KOPT-K1 (cell line): Measurements from ENCODE around the gene PIGL.
A peak's percentile ranks its signal among the peaks of the same experiment; 100 is the strongest.
"Not testable (repeated sequence)": the region's sequence is repeated elsewhere in the genome, so short reads cannot be mapped to it uniquely, and the experiment has no call there.

Experiments used
- H3K27ac ChIP-seq: fragments of 200-600 bp; sonication (generic); 2 replicates; pipeline ENCODE4 v1.5.1; 2016; ENCODE audit warnings: antibody characterized with exemption, mild to moderate bottlenecking, low read depth, low read length; ENCODE audit not compliant: poor library complexity, severe bottlenecking
- H3K36me3 ChIP-seq: fragments of 200-600 bp; sonication (generic); 2 replicates; pipeline ENCODE4 v1.5.1; 2017; ENCODE audit warnings: antibody characterized with exemption, mild to moderate bottlenecking, low read length, moderate library complexity; ENCODE audit not compliant: insufficient read depth
- H3K9me3 ChIP-seq: fragments of 200-600 bp; sonication (generic); 2 replicates; pipeline ENCODE4 v1.5.1; 2017; ENCODE audit warnings: antibody characterized with exemption, low read length, mild to moderate bottlenecking; ENCODE audit not compliant: insufficient read depth, poor library complexity, severe bottlenecking

The PIGL gene

DNA sequence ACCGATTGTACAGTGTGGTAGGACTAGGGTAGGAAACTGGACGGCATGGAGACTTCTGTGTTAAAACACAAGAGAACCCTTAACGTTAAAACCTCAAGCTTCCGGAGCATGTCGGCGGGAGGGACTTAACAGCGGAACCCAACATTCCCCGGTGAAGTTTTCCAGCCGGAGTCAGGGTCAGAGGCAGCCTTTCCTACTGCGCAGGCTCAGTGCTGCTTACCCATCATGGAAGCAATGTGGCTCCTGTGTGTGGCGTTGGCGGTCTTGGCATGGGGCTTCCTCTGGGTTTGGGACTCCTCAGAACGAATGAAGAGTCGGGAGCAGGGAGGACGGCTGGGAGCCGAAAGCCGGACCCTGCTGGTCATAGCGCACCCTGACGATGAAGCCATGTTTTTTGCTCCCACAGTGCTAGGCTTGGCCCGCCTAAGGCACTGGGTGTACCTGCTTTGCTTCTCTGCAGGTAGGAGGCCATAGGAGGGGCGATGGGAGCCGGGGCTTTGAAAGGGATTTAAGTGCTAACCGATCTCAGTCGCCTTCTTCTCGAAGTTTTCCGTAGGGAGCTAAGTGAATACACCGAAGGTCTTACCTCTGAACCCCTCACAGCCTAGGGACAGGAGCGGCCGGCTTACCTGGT lies at the start of gene PIGL:
Gene PIGL (plus strand): TSS at position 209 of the 634 bp plus-strand sequence. CDS start 17 bp downstream, at position 226.
- peaks cover 10% of the 10 kb centered on the region; the same call in 1 of the 2 replicates for H3K36me3 ChIP-seq
- H3K27ac ChIP-seq = peak within 1 kb of the TSS; percentile 95
- H3K9me3 ChIP-seq = no peaks in the 10 kb centered on the region

DNA sequence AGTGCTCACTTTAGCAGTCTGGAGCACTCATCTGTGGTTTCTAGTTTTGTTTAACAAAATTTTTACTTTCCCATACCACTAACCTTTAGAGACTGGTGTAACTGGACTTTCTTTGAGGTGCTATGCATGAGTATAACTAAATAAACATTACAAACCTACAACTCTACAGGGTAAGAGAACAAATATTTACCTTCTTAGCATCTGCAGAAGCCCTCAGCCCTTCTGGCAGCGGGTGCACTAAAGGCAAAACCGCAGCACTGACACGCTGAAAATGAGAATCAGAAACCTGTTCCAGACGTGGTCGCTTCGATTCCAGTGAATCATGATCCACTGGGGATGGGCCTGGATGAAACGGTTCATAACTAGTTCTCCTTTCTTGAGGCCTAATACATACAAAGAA lies 45.4 kb upstream of the PIGL start:
- Histone ChIP-seq H3K9me3 (no peaks in the 10 kb centered on the region), H3K36me3 (peaks cover 56% of the 10 kb centered on the region), H3K27ac (no peak overlapping the region)

DNA sequence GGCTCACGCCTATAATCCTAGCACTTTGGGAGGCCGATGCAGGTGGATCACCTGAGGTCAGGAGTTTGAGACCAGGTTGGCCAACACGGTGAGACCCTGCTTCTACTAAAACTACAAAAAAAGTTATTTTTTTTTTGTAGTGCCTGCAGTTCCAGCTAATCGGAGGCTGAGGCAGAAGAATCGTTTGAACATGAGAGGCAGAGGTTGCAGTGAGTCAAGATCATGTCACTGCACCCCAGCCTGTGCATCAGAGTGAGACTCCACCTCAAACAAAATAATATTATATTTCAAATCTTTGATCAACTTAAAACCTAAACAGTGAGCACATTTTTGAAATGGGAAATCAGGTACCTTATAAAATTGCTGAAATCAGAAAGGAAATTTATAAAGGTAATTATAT lies 38.2 kb upstream of the PIGL start:
- Histone ChIP-seq H3K36me3 (peaks cover 25% of the 10 kb centered on the region), H3K9me3 (no peaks in the 10 kb centered on the region), H3K27ac (no peak overlapping the region)

DNA sequence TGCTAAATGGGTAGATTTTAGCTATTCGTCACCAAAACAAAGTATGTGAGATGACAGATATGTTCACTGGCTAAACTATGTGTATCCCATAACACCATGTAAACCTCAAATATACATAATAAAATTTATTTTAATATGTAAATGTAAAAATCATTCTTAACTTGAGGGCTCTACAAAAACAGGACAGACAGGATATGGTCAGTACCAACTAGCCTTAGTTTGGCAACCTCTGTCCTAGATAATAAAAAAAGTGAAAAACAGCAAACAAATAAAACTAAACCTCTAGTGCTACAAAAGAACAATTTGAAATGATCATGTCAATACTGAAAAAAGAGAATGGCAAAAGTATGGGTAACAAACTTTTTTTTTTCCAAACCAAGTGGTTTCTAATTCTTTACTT lies 35.4 kb upstream of the PIGL start:
- no peaks in the 10 kb centered on the region for H3K9me3 ChIP-seq
- H3K27ac ChIP-seq = no peak overlapping the region
- peaks cover 50% of the 10 kb centered on the region for H3K36me3 ChIP-seq

DNA sequence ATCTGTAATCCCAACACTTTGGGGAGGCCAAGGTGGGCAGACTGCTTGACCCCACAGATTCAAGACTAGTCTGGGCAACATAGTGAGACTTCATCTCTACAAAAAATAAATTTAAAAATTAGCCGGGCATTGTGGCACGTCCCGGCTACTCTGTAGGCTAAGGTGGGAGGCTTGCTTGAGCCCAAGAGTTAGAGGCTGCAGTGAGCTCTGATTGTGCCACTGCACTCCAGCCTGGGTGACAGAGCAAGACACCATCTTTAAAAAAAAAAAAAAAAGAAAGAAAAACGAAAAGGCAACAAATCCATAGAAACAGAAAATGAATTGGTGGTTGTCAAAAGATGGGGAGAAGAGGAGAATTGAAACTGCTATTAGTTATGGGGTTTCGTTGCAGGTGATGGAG lies 29.4 kb upstream of the PIGL start:
- Histone ChIP-seq H3K36me3 (peaks cover 85% of the 10 kb centered on the region), H3K27ac (no peak overlapping the region), H3K9me3 (no peaks in the 10 kb centered on the region)

DNA sequence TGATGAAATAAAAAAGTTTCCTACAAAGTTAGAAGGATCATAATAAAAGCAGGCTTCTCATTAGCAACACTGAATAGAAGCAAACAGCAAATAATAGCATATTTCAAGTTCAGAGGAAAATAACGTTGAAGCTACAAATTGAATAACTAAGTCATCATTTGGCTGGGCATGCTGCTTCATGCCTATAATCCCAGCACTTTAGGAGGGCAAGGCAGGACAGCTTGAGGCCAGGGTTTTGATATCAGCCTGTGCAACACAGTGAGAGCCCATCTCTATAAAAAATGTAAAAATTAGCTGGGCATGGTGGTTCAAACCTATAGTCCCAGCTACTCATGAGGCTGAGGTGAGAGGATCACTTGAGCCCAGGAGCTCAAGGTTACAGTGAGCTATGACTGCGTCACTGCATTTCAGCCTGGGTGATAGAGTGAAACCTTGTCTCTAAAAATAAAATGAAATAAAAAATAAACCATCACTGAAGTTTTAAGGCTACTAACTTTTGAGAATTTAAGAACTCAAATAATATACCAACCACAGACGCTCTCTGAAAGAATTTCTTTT lies 27.1 kb upstream of the PIGL start:
- Histone ChIP-seq H3K9me3 (no peaks in the 10 kb centered on the region), H3K36me3 (peaks cover 88% of the 10 kb centered on the region), H3K27ac (no peak overlapping the region)

DNA sequence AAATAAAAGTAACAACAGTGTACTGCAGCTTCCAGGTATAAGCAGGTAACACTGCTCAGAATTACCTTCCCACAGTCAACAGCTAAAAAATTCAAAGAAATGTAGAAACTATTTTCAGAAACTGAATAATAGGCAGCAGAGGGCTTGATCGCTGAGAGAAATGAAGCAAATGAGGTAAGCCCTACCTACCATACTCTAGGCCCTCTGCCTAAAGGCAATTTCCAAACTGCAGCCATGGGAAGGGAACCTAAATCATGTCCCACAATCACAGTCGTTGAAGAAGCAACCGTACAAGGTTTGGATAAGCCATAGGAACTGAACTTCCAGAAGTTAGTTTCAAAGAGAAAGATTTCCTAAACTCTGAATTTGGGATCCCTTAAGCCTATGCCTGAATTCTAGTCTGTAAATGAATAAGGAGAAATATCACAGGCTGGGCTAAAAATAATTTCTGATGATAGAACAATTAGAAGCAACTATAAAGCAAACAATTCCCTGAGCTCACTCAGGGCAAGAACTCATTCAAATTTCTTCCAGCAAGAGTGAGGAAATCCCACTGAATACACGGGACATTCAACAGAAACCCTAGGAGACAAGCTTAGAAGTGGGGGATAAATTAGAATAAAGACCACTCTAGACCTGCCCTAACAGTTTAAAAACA lies 26.2 kb upstream of the PIGL start:
- Histone ChIP-seq H3K36me3 (peaks cover 79% of the 10 kb centered on the region), H3K9me3 (no peaks in the 10 kb centered on the region), H3K27ac (no peak overlapping the region)

DNA sequence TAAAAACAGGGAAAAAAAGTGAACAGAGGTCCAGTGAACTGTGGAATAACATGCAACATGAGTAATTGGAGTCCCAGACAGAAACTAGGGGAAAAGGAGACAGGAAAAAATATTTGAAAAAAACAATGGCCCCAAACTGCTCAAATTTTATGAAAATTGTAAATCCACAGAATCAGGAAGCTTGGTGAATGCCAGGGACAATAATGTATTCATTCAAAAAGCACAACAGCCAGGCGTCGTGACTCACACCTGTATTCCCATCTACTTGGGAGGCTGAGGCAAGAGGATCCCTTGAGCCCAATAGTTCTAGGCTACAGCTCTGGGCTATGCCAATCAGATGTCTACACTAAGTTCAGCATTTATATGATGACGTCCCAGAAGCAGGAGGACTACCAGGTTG lies 25.4 kb upstream of the PIGL start:
- Histone ChIP-seq H3K36me3 (peaks cover 71% of the 10 kb centered on the region), H3K9me3 (no peaks in the 10 kb centered on the region), H3K27ac (no peak overlapping the region)

DNA sequence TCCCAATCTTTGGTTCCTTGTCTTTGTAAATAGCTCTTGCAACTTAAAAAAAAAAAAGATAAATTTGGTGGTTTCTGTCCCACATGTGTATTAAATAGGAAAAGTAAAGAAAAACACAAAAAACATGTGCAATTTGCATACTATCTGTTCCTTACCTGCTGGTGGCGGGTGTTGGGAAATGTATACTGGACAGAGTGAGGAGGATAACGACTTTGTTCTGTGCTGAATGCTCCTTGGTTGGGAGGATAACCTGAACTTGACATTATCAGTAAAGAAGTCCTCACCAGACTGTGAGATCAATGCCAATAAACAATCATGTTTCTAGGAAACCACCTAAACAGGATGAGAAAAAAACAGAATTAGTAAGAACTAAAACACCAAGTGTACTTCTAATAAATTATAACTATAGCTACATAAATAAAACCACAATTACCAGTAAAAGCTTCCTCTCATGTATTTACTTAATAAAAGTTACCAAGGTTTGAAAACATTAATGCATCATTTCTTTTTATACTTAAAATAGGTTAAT lies 22.6 kb upstream of the PIGL start:
- H3K36me3 ChIP-seq = peaks cover 63% of the 10 kb centered on the region
- H3K27ac ChIP-seq, H3K9me3 ChIP-seq: not testable (repeated sequence)

DNA sequence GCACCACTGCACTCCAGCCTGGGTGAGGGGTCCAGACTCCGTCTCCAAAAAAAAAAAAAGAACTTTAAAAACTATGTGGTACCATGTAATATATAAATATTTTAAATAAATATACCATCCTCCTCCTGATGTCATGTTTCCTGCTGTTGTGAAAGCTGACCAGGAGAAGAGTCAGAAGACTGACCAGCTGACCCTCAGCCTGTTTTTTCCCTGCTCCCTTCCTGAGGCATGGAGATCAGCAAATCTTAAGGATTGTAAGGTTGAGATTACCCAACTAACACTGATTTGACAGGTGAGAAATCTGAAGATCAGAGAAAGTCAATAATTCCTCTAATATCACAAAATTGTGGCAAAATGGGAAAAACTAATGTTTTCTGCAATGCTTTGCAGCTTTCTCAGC lies 19.7 kb upstream of the PIGL start:
- H3K9me3 ChIP-seq = no peaks in the 10 kb centered on the region
- H3K36me3 ChIP-seq = peaks cover 35% of the 10 kb centered on the region
- H3K27ac ChIP-seq = no peak overlapping the region

DNA sequence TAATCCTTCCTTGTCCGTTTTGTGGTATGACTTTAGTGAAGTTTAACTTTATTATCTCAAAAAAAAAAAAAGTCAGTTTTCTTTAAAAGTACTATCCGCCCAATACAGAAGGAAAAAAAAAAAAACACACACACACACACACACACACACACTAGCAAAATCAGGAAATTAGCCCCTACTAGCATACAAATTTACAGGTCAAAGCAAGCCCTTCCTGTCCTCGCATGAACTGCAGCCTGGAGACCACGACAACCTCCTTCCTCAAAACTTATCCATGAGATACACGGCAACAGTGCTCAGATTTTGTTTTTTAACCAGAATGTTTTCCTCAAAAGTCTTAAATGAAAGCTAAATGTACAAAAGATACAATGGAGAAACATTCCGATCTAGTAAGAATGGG lies 17.9 kb upstream of the PIGL start:
- Histone ChIP-seq H3K9me3 (no peaks in the 10 kb centered on the region), H3K36me3 (peaks cover 17% of the 10 kb centered on the region), H3K27ac (no peak overlapping the region)

DNA sequence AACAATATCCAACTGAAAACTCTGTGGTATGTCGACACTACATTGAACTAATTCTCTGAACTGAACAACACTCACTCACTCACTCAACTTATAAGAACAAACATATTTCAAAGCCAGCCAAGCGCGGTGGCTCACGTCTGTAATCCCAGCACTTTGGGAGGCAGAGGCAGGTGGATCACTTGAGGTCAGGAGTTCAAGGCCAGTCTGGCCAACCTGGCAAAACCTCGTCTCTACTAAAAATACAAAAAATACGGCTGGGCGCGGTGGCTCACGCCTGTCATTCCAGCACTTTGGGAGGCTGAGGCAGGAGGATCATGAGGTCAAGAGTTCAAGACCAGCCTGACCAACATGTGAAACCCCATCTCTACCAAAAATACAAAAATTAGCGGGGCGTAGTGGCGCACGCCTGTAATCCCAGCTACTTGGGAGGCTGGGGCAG lies 15.3 kb upstream of the PIGL start:
- peaks cover 13% of the 10 kb centered on the region for H3K36me3 ChIP-seq
- H3K9me3 ChIP-seq, H3K27ac ChIP-seq: not testable (repeated sequence)

DNA sequence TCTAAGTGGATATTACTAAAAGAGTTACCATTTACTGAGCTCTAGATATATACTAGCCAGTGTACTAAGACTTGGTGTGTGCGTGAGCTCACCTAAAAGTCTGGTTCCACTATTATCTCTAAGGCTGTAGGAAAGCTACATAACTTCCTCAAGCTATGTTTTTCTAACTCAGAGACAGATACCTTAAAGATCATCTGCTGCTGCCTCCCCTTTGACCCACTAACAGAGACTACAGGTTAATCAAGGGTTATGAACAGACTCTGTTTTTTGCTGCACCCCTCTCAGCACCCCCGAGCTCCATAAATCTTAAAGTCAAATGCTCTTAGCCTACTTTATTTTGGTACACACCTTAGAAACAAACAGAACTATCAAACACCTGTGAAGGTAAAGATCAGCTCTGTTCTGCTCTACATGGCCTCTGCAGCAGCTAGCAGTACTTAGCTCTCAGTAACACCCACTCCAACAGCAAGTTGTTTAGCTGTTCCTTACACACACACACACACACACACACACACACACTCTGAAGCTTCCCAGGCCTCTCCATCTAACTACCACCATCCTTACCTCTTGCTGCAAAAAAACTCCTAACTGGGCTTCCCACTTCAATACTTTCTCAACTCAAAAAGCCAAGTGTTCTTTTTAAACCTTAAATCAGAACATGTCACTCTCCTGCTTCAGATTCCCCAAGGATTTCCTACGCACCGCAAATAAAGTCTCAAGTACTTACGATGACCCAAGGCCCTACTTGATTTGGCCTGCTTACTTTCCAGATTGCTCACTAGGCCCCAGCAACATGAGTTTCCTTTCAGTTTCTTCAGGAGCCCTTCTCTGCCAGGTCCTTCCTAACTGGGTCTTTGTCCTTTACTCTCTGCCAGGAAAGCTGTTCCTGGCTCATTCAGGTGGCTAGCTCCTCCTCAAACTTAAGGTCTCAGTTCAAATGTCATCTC lies 14.2 kb upstream of the PIGL start:
- H3K36me3 ChIP-seq, H3K27ac ChIP-seq: not testable (repeated sequence)

DNA sequence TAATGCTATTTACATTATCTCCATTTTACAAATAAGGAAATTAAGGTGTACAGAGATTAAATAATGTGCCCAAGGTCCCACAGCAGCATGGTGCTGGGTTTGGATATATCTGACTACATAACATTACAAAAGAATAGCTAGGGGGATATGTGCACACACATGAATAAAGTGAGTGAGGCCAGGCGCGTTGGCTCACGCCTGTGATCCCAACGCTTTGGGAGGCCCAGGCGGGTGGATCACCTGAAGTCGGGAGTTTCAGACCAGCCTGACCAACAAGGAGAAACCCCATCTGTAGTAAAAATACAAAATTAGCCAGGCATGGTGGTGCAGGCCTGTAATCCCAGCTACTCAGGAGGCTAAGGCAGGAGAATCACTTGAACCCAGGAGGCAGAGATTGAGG lies 12.2 kb upstream of the PIGL start:
- H3K9me3 ChIP-seq, H3K27ac ChIP-seq, H3K36me3 ChIP-seq: not testable (repeated sequence)

More for the DNA sequence above, 14.2 kb upstream of the PIGL start:
- not testable (repeated sequence) for H3K9me3 ChIP-seq

DNA sequence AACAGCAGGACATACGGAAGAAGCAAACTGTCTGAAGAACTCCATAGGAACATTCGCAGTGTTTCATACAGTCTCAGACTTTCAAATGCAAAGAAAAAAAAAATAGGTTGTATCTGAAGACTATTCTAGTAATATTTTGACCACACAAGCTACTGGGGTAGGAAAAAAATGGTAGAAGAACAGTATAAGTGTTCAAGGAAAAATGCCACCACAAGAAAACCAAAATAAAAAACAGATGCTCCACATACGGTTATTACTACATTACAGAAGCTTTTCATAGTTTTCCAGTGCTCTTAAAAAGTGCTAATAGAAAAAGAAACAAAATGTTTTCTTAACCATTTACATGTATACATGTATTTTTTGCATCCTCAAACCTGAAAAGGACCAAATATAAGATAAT lies 5.4 kb upstream of the PIGL start:
- Histone ChIP-seq H3K27ac (no peak overlapping the region), H3K9me3 (no peaks in the 10 kb centered on the region), H3K36me3 (no peaks in the 10 kb centered on the region)
